GM18498 (cell line): ENCODE measurements around the gene HOXC9.

Experiments
- ATAC-seq: cut with Tn5 transposase; IDR thresholded peaks from one replicate; pipeline ENCODE4 v1.9.1; 2021; ENCODE audit warnings: mild to moderate bottlenecking, moderate library complexity; ENCODE audit not compliant: unreplicated experiment

Gene HOXC9

GRCh38 chr12:53963005-53963404, 37.0 kb upstream of the HOXC9 start:
- ATAC-seq = no peak

GRCh38 chr12:53963434-53964314, 36.3 kb upstream of the HOXC9 start:
- ATAC-seq = no peak

- ATAC-seq = no peak
Observed at GRCh38 chr12:53964315-53964713, 35.6 kb upstream of the HOXC9 start.

GRCh38 chr12:53965281-53966084, 34.5 kb upstream of the HOXC9 start:
- ATAC-seq = no peak

- no peak for ATAC-seq
Observed at GRCh38 chr12:53966085-53966384, 33.9 kb upstream of the HOXC9 start.

GRCh38 chr12:53966385-53967133, 33.4 kb upstream of the HOXC9 start:
- ATAC-seq = no peak

GRCh38 chr12:53967421-53967925, 32.5 kb upstream of the HOXC9 start:
- ATAC-seq = no peak

GRCh38 chr12:53968214-53969127, 31.5 kb upstream of the HOXC9 start:
- ATAC-seq = no peak

GRCh38 chr12:53969588-53970259, 30.2 kb upstream of the HOXC9 start:
- ATAC-seq = no peak

GRCh38 chr12:53970451-53970850, 29.5 kb upstream of the HOXC9 start:
- ATAC-seq = no peak

GRCh38 chr12:53971129-53971528, 28.8 kb upstream of the HOXC9 start:
- no peak for ATAC-seq

GRCh38 chr12:53971686-53972085, 28.3 kb upstream of the HOXC9 start:
- no peak for ATAC-seq

GRCh38 chr12:53972152-53972702, 27.7 kb upstream of the HOXC9 start:
- ATAC-seq = no peak

GRCh38 chr12:53972722-53973235, 27.2 kb upstream of the HOXC9 start, which contains the start of gene HOXC11:
HOXC11 (plus strand) TSS chr12:53973126; CDS start chr12:53973242, 116 bp downstream.
- ATAC-seq = no peak

- no peak for ATAC-seq
Observed at GRCh38 chr12:53973236-53974042, 26.5 kb upstream of the HOXC9 start.

- no peak for ATAC-seq
Observed at GRCh38 chr12:53974084-53975063, 25.6 kb upstream of the HOXC9 start, which contains the start of gene HOTAIR. HOTAIR (minus strand) TSS chr12:53974954.

- ATAC-seq = no peak
Observed at GRCh38 chr12:53975064-53975471, 24.9 kb upstream of the HOXC9 start.
